Loucy (cell line): ENCODE measurements around the gene FAF1.

Experiments used
- H2AFZ ChIP-seq: fragments of 200-600 bp; sonication (generic); 2 replicates; pipeline ENCODE4 v1.6.0; 2016; ENCODE audit warnings: antibody characterized with exemption, mild to moderate bottlenecking, low read length, moderate library complexity
- H3F3A ChIP-seq: fragments of 200-600 bp; 2 replicates; pipeline ENCODE4 v1.6.0; 2016; ENCODE audit warnings: antibody characterized with exemption, low read depth, mild to moderate bottlenecking
- H3K27me3 ChIP-seq: fragments of 200-600 bp; sonication (generic); 2 replicates; pipeline ENCODE4 v1.6.1; 2014; ENCODE audit warnings: low read length, mild to moderate bottlenecking; ENCODE audit not compliant: insufficient read depth, poor library complexity, severe bottlenecking
- H3K36me3 ChIP-seq: fragments of 200-600 bp; sonication (generic); 2 replicates; pipeline ENCODE4 v1.6.1; 2016; ENCODE audit warnings: low read length; ENCODE audit not compliant: insufficient read depth
- H3K4me1 ChIP-seq: fragments of 200-600 bp; sonication (generic); 2 replicates; pipeline ENCODE4 v1.5.1; 2014; ENCODE audit warnings: low read length, mild to moderate bottlenecking; ENCODE audit not compliant: insufficient read depth, poor library complexity, severe bottlenecking
- H3K4me2 ChIP-seq: fragments of 200-600 bp; sonication (generic); 2 replicates; pipeline ENCODE4 v1.6.0; 2014; ENCODE audit warnings: antibody characterized with exemption, low read length, low read depth, mild to moderate bottlenecking; ENCODE audit not compliant: poor library complexity, severe bottlenecking
- H3K4me3 ChIP-seq: fragments of 200-600 bp; sonication (generic); 2 replicates; pipeline ENCODE4 v1.5.1; 2014; ENCODE audit warnings: low read length, mild to moderate bottlenecking, mixed read lengths; ENCODE audit not compliant: poor library complexity, severe bottlenecking
- H3K79me2 ChIP-seq: fragments of 200-600 bp; sonication (generic); 2 replicates; pipeline ENCODE4 v1.6.1; 2014; ENCODE audit warnings: low read length; ENCODE audit not compliant: insufficient read depth
- H3K9ac ChIP-seq: fragments of 200-600 bp; sonication (generic); 2 replicates; pipeline ENCODE4 v1.6.0; 2014; ENCODE audit warnings: mild to moderate bottlenecking, low read depth, low read length, moderate library complexity; ENCODE audit not compliant: poor library complexity, severe bottlenecking
- H3K9me2 ChIP-seq: fragments of 200-600 bp; sonication (generic); replicated peaks from 2 replicates; pipeline ENCODE4 v1.6.1; 2016; ENCODE audit warnings: low read depth, low read length, mixed read lengths
- H3K9me3 ChIP-seq: fragments of 200-600 bp; sonication (generic); 2 replicates; pipeline ENCODE4 v1.6.1; 2014; ENCODE audit warnings: mild to moderate bottlenecking, antibody characterized with exemption, low read length, low read depth; ENCODE audit not compliant: insufficient read depth
- H4K20me1 ChIP-seq: fragments of 200-600 bp; sonication (generic); 2 replicates; pipeline ENCODE4 v1.6.0; 2014; ENCODE audit warnings: antibody characterized with exemption, low read length, mild to moderate bottlenecking; ENCODE audit not compliant: insufficient read depth, poor library complexity, severe bottlenecking
- CTCF ChIP-seq: fragments of 200-600 bp; sonication (generic); conservative IDR thresholded peaks from 2 replicates; pipeline ENCODE4 v1.5.1; 2014; ENCODE audit warnings: mild to moderate bottlenecking, antibody characterized with exemption, low read length
- EZH2phosphoT487 ChIP-seq: fragments of 200-600 bp; IDR thresholded peaks from 2 replicates; pipeline ENCODE4 v1.6.1; 2018; ENCODE audit warnings: antibody characterized with exemption, mild to moderate bottlenecking, moderate library complexity, borderline replicate concordance

FAF1 gene

GRCh38 chr1:50985094-50985493 lies 25.0 kb upstream of the FAF1 start:
- Histone ChIP-seq H3K79me2 (peaks cover 98% of the 10 kb centered on the region), H3K9me2 (no peaks in the 10 kb centered on the region), H4K20me1 (peaks cover 12% of the 10 kb centered on the region), H3K4me3 (peak overlapping the region; percentile 85), H3K9ac (peak overlapping the region; percentile 96), H3K27me3 (no peaks in the 10 kb centered on the region), H3F3A (no peaks in the 10 kb centered on the region; the same call in 1 of the 2 replicates), H3K36me3 (no peaks in the 10 kb centered on the region), H2AFZ (no peak overlapping the region), H3K4me1 (peaks cover 59% of the 10 kb centered on the region), H3K4me2 (peak overlapping the region; percentile 91), H3K9me3 (no peaks in the 10 kb centered on the region)
- TF ChIP-seq EZH2phosphoT487 (no peak), CTCF (no peak)

GRCh38 chr1:50983219-50983802 lies 23.2 kb upstream of the FAF1 start:
- Histone ChIP-seq H2AFZ (no peak overlapping the region), H3K79me2 (peaks cover 98% of the 10 kb centered on the region), H4K20me1 (peaks cover 15% of the 10 kb centered on the region), H3K4me1 (peaks cover 65% of the 10 kb centered on the region), H3K4me2 (peak overlapping the region; percentile 91), H3F3A (peaks cover 3% of the 10 kb centered on the region), H3K4me3 (peak overlapping the region; percentile 85), H3K9me2 (no peaks in the 10 kb centered on the region), H3K36me3 (no peaks in the 10 kb centered on the region), H3K9me3 (no peaks in the 10 kb centered on the region), H3K9ac (peak overlapping the region; percentile 96), H3K27me3 (no peaks in the 10 kb centered on the region)
- no peak for TF ChIP-seq EZH2phosphoT487

- Histone ChIP-seq H3K4me2 (peak overlapping the region; percentile 91), H3K9me2 (no peaks in the 10 kb centered on the region)
These were observed 22.5 kb upstream of the FAF1 start for GRCh38 chr1:50982611-50983010.

More at GRCh38 chr1:50982611-50983010, 22.5 kb upstream of the FAF1 start:
- Histone ChIP-seq H3K4me1 (peaks cover 65% of the 10 kb centered on the region), H4K20me1 (peaks cover 15% of the 10 kb centered on the region), H3K79me2 (peaks cover 99% of the 10 kb centered on the region), H3K4me3 (peak overlapping the region; percentile 85), H3K9me3 (no peaks in the 10 kb centered on the region), H2AFZ (no peak overlapping the region), H3K9ac (peak overlapping the region; percentile 96), H3K27me3 (no peaks in the 10 kb centered on the region), H3K36me3 (no peaks in the 10 kb centered on the region), H3F3A (peaks cover 3% of the 10 kb centered on the region)
- TF ChIP-seq EZH2phosphoT487 (no peak), CTCF (no peak)
